ENCODE data around the gene DBP. TPM values are rescaled to one million over a fixed set of nuclear protein-coding genes. Genes with fewer than 3 reads are reported as not detected.

DBP gene
- total RNA-seq, 1 donor from 2014 or later = 3.9 TPM

GRCh38 chr19:48674921-48675824, 38.0 kb upstream of the DBP start:
- no peak for DNase-seq (ENCODE audit: low spot score)
- Mint-ChIP-seq H3K27ac (ENCODE audit: unreplicated experiment) (no peak overlapping the region), H3K4me3 (ENCODE audit: unreplicated experiment) (no peak overlapping the region)

DNA sequence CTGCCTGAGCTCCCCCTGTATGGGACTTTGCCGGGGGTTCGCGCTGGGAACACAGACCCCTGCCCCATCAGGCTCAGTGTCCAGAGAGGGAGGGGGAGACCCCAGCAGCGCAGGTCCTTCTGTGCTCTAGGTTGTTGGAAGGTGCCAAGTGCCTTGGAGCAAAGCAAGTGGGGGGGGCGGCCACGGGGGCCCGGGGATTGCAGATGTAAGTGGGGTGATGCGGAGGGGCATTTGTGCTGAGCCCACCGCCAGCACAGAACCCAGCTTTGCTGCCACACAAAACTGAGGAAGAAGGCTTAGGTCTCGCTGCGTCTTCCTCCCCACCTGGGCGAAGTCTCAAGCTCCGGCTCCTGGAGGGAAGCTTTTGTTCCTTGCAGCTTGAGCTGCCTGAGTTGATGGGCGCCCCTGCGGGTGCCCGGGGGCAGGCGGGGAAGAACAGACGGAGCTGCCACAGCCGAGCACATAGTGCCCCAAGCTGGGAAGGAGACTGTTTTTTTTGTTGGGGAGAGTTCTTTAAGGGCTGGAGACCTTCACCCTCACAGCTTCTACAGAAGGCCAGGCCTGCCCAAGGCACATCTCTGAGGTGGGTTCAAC, 37.1 kb upstream of the DBP start:
- no peak for DNase-seq (ENCODE audit: low spot score)

More at GRCh38 chr19:48674921-48675824, 38.0 kb upstream of the DBP start:
- no peaks in the 10 kb centered on the region for H3K36me3 Mint-ChIP-seq (ENCODE audit: low read depth)
- TF ChIP-seq CTCF (IDR thresholded peaks at IDR 0.05) = peak; percentile 91
- no peaks in the 10 kb centered on the region for H3K9me3 Mint-ChIP-seq (ENCODE audit: low read depth)
- no peaks in the 10 kb centered on the region for H3K27me3 Mint-ChIP-seq (ENCODE audit: low read depth)
- peaks cover 7% of the 10 kb centered on the region for H3K4me1 Mint-ChIP-seq (ENCODE audit: low read depth)

GRCh38 chr19:48673436-48674100, 36.4 kb upstream of the DBP start:
- Mint-ChIP-seq H3K9me3 (ENCODE audit: low read depth) (no peaks in the 10 kb centered on the region), H3K4me3 (ENCODE audit: unreplicated experiment) (no peak overlapping the region), H3K27ac (ENCODE audit: unreplicated experiment) (no peak overlapping the region), H3K36me3 (ENCODE audit: low read depth) (no peaks in the 10 kb centered on the region), H3K4me1 (ENCODE audit: low read depth) (peaks cover 7% of the 10 kb centered on the region), H3K27me3 (ENCODE audit: low read depth) (no peaks in the 10 kb centered on the region)
- DNase-seq (ENCODE audit: low spot score) = no peak
- no peak for TF ChIP-seq CTCF (IDR thresholded peaks at IDR 0.05)

More for the DNA sequence above, 37.1 kb upstream of the DBP start:
- H3K36me3 Mint-ChIP-seq (ENCODE audit: low read depth) = no peaks in the 10 kb centered on the region
- H3K27ac Mint-ChIP-seq (ENCODE audit: unreplicated experiment) = no peak overlapping the region
- no peaks in the 10 kb centered on the region for H3K9me3 Mint-ChIP-seq (ENCODE audit: low read depth)
- no peak for TF ChIP-seq CTCF (IDR thresholded peaks at IDR 0.05)
- H3K4me3 Mint-ChIP-seq (ENCODE audit: unreplicated experiment) = no peak overlapping the region
- H3K27me3 Mint-ChIP-seq (ENCODE audit: low read depth) = no peaks in the 10 kb centered on the region
- H3K4me1 Mint-ChIP-seq (ENCODE audit: low read depth) = peaks cover 7% of the 10 kb centered on the region

- Mint-ChIP-seq H3K36me3 (ENCODE audit: low read depth) (no peaks in the 10 kb centered on the region), H3K4me1 (ENCODE audit: low read depth) (peaks cover 7% of the 10 kb centered on the region), H3K27ac (ENCODE audit: unreplicated experiment) (no peak within 1 kb of the TSS), H3K4me3 (ENCODE audit: unreplicated experiment) (no peak within 1 kb of the TSS), H3K9me3 (ENCODE audit: low read depth) (no peaks in the 10 kb centered on the region), H3K27me3 (ENCODE audit: low read depth) (no peaks in the 10 kb centered on the region)
- no peak for TF ChIP-seq CTCF (IDR thresholded peaks at IDR 0.05)
- no peak for DNase-seq (ENCODE audit: low spot score)
These were observed 35.8 kb upstream of the DBP start, which contains the start of gene NTN5 for GRCh38 chr19:48672994-48673393. NTN5 (minus strand) TSS chr19:48673017; CDS start chr19:48670986, 2,031 bp downstream.

DNA sequence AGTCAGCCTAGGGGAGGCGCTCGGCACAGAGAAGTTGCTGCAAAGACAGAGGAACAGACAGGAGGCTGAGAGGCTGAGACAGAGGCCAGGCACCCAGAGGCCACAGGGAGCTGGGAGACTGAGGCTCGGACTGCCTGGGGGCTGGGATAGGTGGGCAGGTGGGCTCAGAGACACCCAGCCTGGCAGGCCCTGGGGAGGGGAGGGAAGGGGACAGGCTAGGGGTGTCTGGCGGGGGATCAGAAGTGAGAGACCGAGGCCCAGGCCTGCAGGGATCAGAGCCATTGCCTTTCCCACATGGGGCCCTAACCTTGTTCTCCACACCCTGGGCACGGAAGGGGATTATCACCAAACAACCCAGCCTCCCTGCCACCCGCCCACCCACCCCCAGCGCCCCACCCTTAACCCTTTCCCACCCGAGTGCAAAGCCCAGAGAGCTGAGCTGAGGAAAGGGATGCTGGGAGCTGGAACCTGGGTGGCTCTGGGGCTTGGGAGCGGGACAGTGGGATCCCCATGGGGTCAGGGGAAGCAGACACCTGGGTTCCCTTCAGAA, 34.3 kb upstream of the DBP start:
- no peaks in the 10 kb centered on the region for H3K36me3 Mint-ChIP-seq (ENCODE audit: low read depth)
- H3K4me1 Mint-ChIP-seq (ENCODE audit: low read depth) = peaks cover 7% of the 10 kb centered on the region
- H3K27me3 Mint-ChIP-seq (ENCODE audit: low read depth) = no peaks in the 10 kb centered on the region
- no peak overlapping the region for H3K27ac Mint-ChIP-seq (ENCODE audit: unreplicated experiment)
- H3K9me3 Mint-ChIP-seq (ENCODE audit: low read depth) = no peaks in the 10 kb centered on the region
- no peak for TF ChIP-seq CTCF (IDR thresholded peaks at IDR 0.05)
- DNase-seq (ENCODE audit: low spot score) = no peak
- no peak overlapping the region for H3K4me3 Mint-ChIP-seq (ENCODE audit: unreplicated experiment)

Measured in chondrocyte (in vitro differentiated cells).